GM12864 (cell line): ENCODE data around the gene SMIM22.
"Not testable (repeated sequence)": the region's sequence is repeated elsewhere in the genome, so short reads cannot be mapped to it uniquely, and the experiment has no call there.

Experiments used
- DNase-seq: peaks from one replicate; pipeline ENCODE4 v3.0.0-alpha.2; 2011; ENCODE audit warnings: low read depth
- H3K4me3 ChIP-seq: 2 replicates; pipeline ENCODE4 v1.5.1; 2011; ENCODE audit warnings: mild to moderate bottlenecking, low read depth, low read length, control low read depth
- CTCF ChIP-seq: IDR thresholded peaks from 2 replicates; pipeline ENCODE4 v1.5.1; 2011; ENCODE audit warnings: low read depth, mild to moderate bottlenecking, moderate library complexity, low read length, control low read depth, inconsistent platforms; ENCODE audit errors: missing control alignments

SMIM22 gene

GRCh38 chr16:4780235-4780634 is 14.9 kb upstream of the SMIM22 start:
- DNase-seq, result no peak
- no peak for TF ChIP-seq CTCF
- H3K4me3 ChIP-seq, result no peak overlapping the region

GRCh38 chr16:4783251-4783950 is 11.8 kb upstream of the SMIM22 start:
- no peak for DNase-seq
- TF ChIP-seq CTCF, result no peak
- H3K4me3 ChIP-seq, result no peak overlapping the region

- TF ChIP-seq CTCF, result no peak
- H3K4me3 ChIP-seq, result no peak overlapping the region
- DNase-seq, result no peak
Measured at GRCh38 chr16:4783951-4784336, 11.2 kb upstream of the SMIM22 start.

GRCh38 chr16:4784444-4784987 is 10.7 kb upstream of the SMIM22 start:
- H3K4me3 ChIP-seq, result not testable (repeated sequence)

GRCh38 chr16:4785758-4786433 is 9.3 kb upstream of the SMIM22 start:
- H3K4me3 ChIP-seq, result no peak overlapping the region
- no peak for TF ChIP-seq CTCF
- no peak for DNase-seq

More at GRCh38 chr16:4784444-4784987, 10.7 kb upstream of the SMIM22 start:
- DNase-seq, result not testable (repeated sequence)

GRCh38 chr16:4787068-4787467 is 8.1 kb upstream of the SMIM22 start:
- no peak for TF ChIP-seq CTCF
- DNase-seq, result no peak
- no peak overlapping the region for H3K4me3 ChIP-seq

GRCh38 chr16:4787627-4788482 is 7.3 kb upstream of the SMIM22 start, which contains the start of gene SEPTIN12:
SEPTIN12 (minus strand) TSS chr16:4788345; CDS start chr16:4787645, 700 bp downstream.
- H3K4me3 ChIP-seq, result no peak within 1 kb of the TSS
- no peak for TF ChIP-seq CTCF
- no peak for DNase-seq
